ENCODE data around the gene ZBTB34.

DNA sequence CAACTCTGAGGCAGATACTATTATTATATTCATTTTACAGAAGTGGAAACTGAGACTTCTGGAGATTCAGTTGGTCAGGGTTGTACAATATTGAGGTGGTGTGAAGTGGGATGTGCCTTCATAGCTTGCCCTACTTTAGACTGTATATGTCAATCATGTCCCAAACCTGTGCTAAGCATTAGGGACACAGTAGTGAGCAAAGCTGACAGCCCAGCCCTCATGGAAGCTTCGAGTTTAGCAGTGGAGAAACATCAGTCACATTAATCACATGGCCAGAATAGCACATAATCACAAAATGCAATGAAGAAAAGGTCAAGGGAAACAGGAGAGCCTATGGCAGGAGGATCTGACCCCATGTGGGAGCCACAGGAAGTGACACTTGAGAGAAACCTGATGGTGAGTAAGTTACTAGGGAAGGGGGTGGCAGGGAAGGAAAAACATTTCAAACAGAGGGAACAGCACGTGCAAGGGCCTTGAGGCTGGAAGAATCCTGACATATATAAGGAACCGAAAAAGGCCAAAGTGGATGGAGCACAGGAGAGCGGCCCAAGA is 33.7 kb downstream of the ZBTB34 start:
- TF ChIP-seq POLR2A (IDR thresholded peaks at IDR 0.05; ENCODE audit: low read depth, low read length) = no peak
- no peak for TF ChIP-seq POLR2AphosphoS5 (IDR thresholded peaks at IDR 0.05; ENCODE audit: low read depth, low read length)

Measured in GM12892 (cell line).